ENCODE data around the gene KRTAP5-2. TPM values are rescaled to one million over a fixed set of nuclear protein-coding genes. Genes with fewer than 3 reads are reported as not detected.

KRTAP5-2 gene
- total and polyA plus RNA-seq, 10 donors = not detected

- no peaks in the 10 kb centered on the region for H3K9me3 ChIP-seq
- 78 to 90% (median 83%) methylated on average over 21 to 28 of the region's 28 CpGs for WGBS, 5 donors
- TF ChIP-seq, protein P1, sequence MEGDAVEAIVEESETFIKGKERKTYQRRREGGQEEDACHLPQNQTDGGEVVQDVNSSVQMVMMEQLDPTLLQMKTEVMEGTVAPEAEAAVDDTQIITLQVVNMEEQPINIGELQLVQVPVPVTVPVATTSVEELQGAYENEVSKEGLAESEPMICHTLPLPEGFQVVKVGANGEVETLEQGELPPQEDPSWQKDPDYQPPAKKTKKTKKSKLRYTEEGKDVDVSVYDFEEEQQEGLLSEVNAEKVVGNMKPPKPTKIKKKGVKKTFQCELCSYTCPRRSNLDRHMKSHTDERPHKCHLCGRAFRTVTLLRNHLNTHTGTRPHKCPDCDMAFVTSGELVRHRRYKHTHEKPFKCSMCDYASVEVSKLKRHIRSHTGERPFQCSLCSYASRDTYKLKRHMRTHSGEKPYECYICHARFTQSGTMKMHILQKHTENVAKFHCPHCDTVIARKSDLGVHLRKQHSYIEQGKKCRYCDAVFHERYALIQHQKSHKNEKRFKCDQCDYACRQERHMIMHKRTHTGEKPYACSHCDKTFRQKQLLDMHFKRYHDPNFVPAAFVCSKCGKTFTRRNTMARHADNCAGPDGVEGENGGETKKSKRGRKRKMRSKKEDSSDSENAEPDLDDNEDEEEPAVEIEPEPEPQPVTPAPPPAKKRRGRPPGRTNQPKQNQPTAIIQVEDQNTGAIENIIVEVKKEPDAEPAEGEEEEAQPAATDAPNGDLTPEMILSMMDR (IDR thresholded peaks at IDR 0.05 in 8 of 11, conservative IDR thresholded peaks at IDR 0.05 in 3 of 11) = no peak
- no peak for TF ChIP-seq POLR2A (IDR thresholded peaks at IDR 0.05)
- no peak for TF ChIP-seq POLR2AphosphoS5 (IDR thresholded peaks at IDR 0.05)
- peaks cover 0 to 59% (median under 1%) of the 10 kb centered on the region in 7 donors for H3K27me3 ChIP-seq (replicated peaks in 1 of 7)
- intact Hi-C loops (cut with DNase I; ENCODE audit: low total_unique reads) = no loop called here
- peaks cover 1 to 64% (median 19%) of the 10 kb centered on the region in 6 donors for H3K4me1 ChIP-seq
- peak; percentile 74 for DNase-seq
- peaks cover 0 to 36% (median 0%) of the 10 kb centered on the region in 6 donors for H3K36me3 ChIP-seq
- peak overlapping the region in 5 of 8 donors; percentile 22 to 64 (median 38) for H3K27ac ChIP-seq
- H3K4me3 ChIP-seq = no peak overlapping the region
Observed at GRCh38 chr11:1565173-1565903, 32.8 kb downstream of the KRTAP5-2 start.

DNA sequence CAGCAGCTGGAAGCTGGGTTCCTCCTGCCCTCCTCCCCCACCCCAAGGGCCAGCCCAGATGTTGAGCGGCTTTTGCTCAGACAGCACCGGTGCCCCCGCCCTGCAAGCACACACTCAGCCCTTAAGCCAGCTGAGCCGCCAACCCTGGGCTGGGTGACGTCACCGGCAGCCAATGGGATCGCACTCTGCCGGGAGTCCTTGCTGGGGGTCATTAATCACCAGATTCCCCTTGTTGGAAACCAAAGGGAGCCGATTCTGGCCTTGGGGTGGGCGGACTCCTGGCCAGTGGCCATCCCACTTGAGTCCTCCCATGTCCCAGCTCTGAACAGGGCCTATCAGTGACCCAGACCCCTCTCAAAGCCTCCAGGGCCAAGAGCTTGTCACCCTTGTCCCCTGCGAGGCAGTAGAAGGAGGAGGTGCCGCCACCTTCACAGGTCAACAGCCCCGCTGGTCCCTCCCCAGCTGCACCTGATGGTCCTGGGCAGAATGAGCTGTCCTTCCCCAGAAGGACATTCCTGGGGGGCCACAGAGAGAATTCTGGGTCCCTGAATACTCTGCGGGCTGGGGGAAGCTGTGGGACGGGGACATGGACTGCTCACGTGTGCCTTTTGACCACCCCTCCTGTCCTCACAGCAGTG lies 33.4 kb downstream of the KRTAP5-2 start:
- H3K27ac ChIP-seq = peak overlapping the region in 5 of 8 donors; percentile 22 to 64 (median 38)

DNA sequence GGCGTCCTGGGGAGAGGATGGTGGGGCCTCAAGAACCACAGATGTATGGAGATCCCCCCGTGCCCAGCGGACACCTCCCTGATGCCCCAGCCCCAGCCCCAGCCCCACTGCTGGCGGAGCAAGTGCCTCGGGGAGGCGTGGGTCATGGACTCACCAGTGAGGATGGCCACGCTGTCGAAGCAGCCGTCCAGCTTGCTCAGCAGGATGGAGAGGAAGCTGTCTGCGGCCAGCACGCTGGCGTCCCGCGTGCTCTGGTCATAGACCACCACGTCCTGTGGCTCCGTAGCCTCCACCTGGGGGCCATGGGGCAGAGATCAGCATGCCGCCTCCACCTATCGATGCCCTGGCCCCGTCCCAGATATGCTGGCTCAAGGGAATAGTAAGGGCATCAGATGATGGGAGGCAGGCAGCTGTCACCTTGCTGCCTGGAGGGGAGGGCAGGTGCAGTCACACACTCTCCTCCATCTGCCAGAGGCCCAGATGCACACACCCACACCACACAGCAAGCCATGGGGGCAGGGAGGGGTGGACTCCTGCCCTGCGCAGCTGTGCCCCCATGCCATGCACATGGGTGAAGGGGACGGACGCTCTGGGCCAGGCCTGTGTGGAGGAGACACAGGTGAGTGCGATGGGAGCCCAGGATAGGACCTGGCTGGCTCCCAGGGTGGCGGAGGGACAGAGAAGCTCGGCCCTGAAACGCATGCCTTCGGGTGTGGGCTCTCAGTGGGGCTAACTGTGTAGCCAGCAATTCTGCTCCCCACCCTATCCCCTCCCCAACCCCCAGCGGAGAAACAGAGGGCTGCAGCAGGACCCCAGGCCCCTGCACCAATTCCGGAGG lies 34.2 kb downstream of the KRTAP5-2 start:
- no peak overlapping the region for H3K4me3 ChIP-seq
- peaks cover 0 to 40% (median 0%) of the 10 kb centered on the region in 6 donors for H3K36me3 ChIP-seq
- intact Hi-C loops (cut with DNase I; ENCODE audit: low total_unique reads) = no loop called here
- WGBS, 5 donors = 56 to 77% (median 76%) methylated on average over 5 to 29 of the region's 29 CpGs
- TF ChIP-seq POLR2A (IDR thresholded peaks at IDR 0.05) = no peak
- TF ChIP-seq, protein P1 (IDR thresholded peaks at IDR 0.05 in 8 of 11, conservative IDR thresholded peaks at IDR 0.05 in 3 of 11) = no peak
- TF ChIP-seq POLR2AphosphoS5 (IDR thresholded peaks at IDR 0.05) = no peak
- peaks cover 4 to 68% (median 26%) of the 10 kb centered on the region in 6 donors for H3K4me1 ChIP-seq
- H3K27me3 ChIP-seq (replicated peaks in 1 of 7) = peaks cover 0 to 59% (median 0%) of the 10 kb centered on the region in 7 donors
- H3K9me3 ChIP-seq = no peaks in the 10 kb centered on the region
- H3K27ac ChIP-seq = peak overlapping the region in 3 of 8 donors; percentile 9 to 38 (median 18)
- DNase-seq = no peak

More for the DNA sequence above, 33.4 kb downstream of the KRTAP5-2 start:
- H3K4me1 ChIP-seq = peaks cover 0 to 64% (median 19%) of the 10 kb centered on the region in 6 donors
- H3K27me3 ChIP-seq (replicated peaks in 1 of 7) = peaks cover 0 to 59% (median 0%) of the 10 kb centered on the region in 7 donors
- TF ChIP-seq POLR2A (IDR thresholded peaks at IDR 0.05) = no peak
- peak; percentile 35 to 72 (median 70) for TF ChIP-seq POLR2AphosphoS5 (IDR thresholded peaks at IDR 0.05)
- 21 to 64% (median 27%) methylated on average over 7 to 16 of the region's 16 CpGs for WGBS, 5 donors
- no peak overlapping the region for H3K4me3 ChIP-seq
- peaks cover 0 to 40% (median 0%) of the 10 kb centered on the region in 6 donors for H3K36me3 ChIP-seq
- H3K9me3 ChIP-seq = no peaks in the 10 kb centered on the region
- DNase-seq = peak; percentile 88
- intact Hi-C loops (cut with DNase I; ENCODE audit: low total_unique reads) = no loop called here

GRCh38 chr11:1563149-1563638 lies 34.9 kb downstream of the KRTAP5-2 start:
- peaks cover 4 to 68% (median 32%) of the 10 kb centered on the region in 6 donors for H3K4me1 ChIP-seq
- TF ChIP-seq POLR2AphosphoS5 (IDR thresholded peaks at IDR 0.05) = no peak
- TF ChIP-seq, protein P1 (IDR thresholded peaks at IDR 0.05 in 8 of 11, conservative IDR thresholded peaks at IDR 0.05 in 3 of 11) = no peak
- TF ChIP-seq POLR2A (IDR thresholded peaks at IDR 0.05) = no peak
- no peak overlapping the region for H3K4me3 ChIP-seq
- DNase-seq = no peak
- intact Hi-C loops (cut with DNase I; ENCODE audit: low total_unique reads) = no loop called here
- WGBS, 5 donors = 76 to 89% (median 83%) methylated on average over 4 to 12 of the region's 12 CpGs
- peaks cover 0 to 59% (median 0%) of the 10 kb centered on the region in 7 donors for H3K27me3 ChIP-seq (replicated peaks in 1 of 7)
- no peaks in the 10 kb centered on the region for H3K9me3 ChIP-seq
- H3K36me3 ChIP-seq = peaks cover 0 to 40% (median 0%) of the 10 kb centered on the region in 6 donors
- H3K27ac ChIP-seq = no peak overlapping the region

All from spleen (tissue), 11 donors.